Measurements from ENCODE around the gene PNPLA2. TPM values are rescaled to one million over a fixed set of nuclear protein-coding genes. Genes with fewer than 3 reads are reported as not detected.

Gene PNPLA2
- total RNA-seq, 1 experiment from 2014 or later = 93.6 TPM

- BruUV-seq (replicated peaks) = no TSS peak
- Mint-ChIP-seq H3K36me3 (ENCODE audit: insufficient read depth, unreplicated experiment) (peaks cover 32% of the 10 kb centered on the region), H3K27me3 (ENCODE audit: insufficient read depth, unreplicated experiment) (no peaks in the 10 kb centered on the region), H3K4me1 (ENCODE audit: low read depth, unreplicated experiment) (no peaks in the 10 kb centered on the region), H3K27ac (ENCODE audit: unreplicated experiment) (no peak overlapping the region), H3K4me3 (ENCODE audit: unreplicated experiment) (peak overlapping the region; percentile 80), H3K9me3 (ENCODE audit: unreplicated experiment) (no peaks in the 10 kb centered on the region)
- H3K4me3 ChIP-seq (ENCODE audit: low read depth, low read length) = peak overlapping the region; percentile 89
- H3K36me3 ChIP-seq (ENCODE audit: control insufficient read depth, insufficient read depth, low read length) = peaks cover 3% of the 10 kb centered on the region
- CTCF ChIA-PET = interaction anchor here (0.5 to 0.9 kb wide), 2 partner anchors 8 to 68 kb away, joined by 4 to 5 read pairs; no protein-coding TSS in a partner anchor
- peak in 1 of 2 experiments; percentile 18 for DNase-seq
- H3K9me3 ChIP-seq = no peaks in the 10 kb centered on the region
- no peak for TF ChIP-seq CTCF (IDR thresholded peaks at IDR 0.05; ENCODE audit: insufficient read depth in 1 of 2, low read depth in 1 of 2, low read length in 1 of 2, severe bottlenecking in 1 of 2, unreplicated experiment in 1 of 2)
- H3K27me3 ChIP-seq (replicated peaks; ENCODE audit: control insufficient read depth, insufficient read depth, low read length) = no peaks in the 10 kb centered on the region
- POLR2A ChIA-PET = interaction anchor here (0.8 to 1.1 kb wide), 3 partner anchors 22 to 33 kb away, joined by 3 to 14 read pairs (median 4); partner anchors contain the start of genes RPLP2 and TALDO1
- intact Hi-C loops (cut with micrococcal nuclease; ENCODE audit: unreplicated experiment) = no loop called here
- H3K4me1 ChIP-seq = peaks cover 13% of the 10 kb centered on the region
Observed at GRCh38 chr11:776263-776560, 42.5 kb upstream of the PNPLA2 start.

- CTCF ChIA-PET = interaction anchor here (0.5 to 0.9 kb wide), 5 partner anchors 9 to 81 kb away, joined by 3 to 5 read pairs (median 4); partner anchors contain the start of gene TMEM80
- TF ChIP-seq CTCF (IDR thresholded peaks at IDR 0.05; ENCODE audit: insufficient read depth in 1 of 2, low read depth in 1 of 2, low read length in 1 of 2, severe bottlenecking in 1 of 2, unreplicated experiment in 1 of 2) = peak in 1 of 2 experiments; percentile 39
- no peak for DNase-seq
- Histone ChIP-seq H3K27me3 (replicated peaks; ENCODE audit: control insufficient read depth, insufficient read depth, low read length) (no peaks in the 10 kb centered on the region), H3K36me3 (ENCODE audit: control insufficient read depth, insufficient read depth, low read length) (peaks cover 3% of the 10 kb centered on the region), H3K4me1 (peaks cover 13% of the 10 kb centered on the region), H3K4me3 (ENCODE audit: low read depth, low read length) (peak overlapping the region; percentile 89), H3K9me3 (no peaks in the 10 kb centered on the region)
- Mint-ChIP-seq H3K9me3 (ENCODE audit: unreplicated experiment) (no peaks in the 10 kb centered on the region), H3K36me3 (ENCODE audit: insufficient read depth, unreplicated experiment) (peaks cover 27% of the 10 kb centered on the region), H3K4me1 (ENCODE audit: low read depth, unreplicated experiment) (no peaks in the 10 kb centered on the region), H3K27ac (ENCODE audit: unreplicated experiment) (no peak overlapping the region), H3K4me3 (ENCODE audit: unreplicated experiment) (peak overlapping the region; percentile 80), H3K27me3 (ENCODE audit: insufficient read depth, unreplicated experiment) (no peaks in the 10 kb centered on the region)
- BruUV-seq (replicated peaks) = TSS peak; percentile 43
- POLR2A ChIA-PET = interaction anchor here (0.5 to 1.1 kb wide), 8 partner anchors 22 to 201 kb away, joined by 3 to 14 read pairs (median 6); partner anchors contain the start of genes DEAF1, PHRF1, RPLP2 and TALDO1
- intact Hi-C loops (cut with micrococcal nuclease; ENCODE audit: unreplicated experiment) = no loop called here
Observed at GRCh38 chr11:776561-777287, 42.0 kb upstream of the PNPLA2 start.

GRCh38 chr11:777288-778255, 41.1 kb upstream of the PNPLA2 start, which contains the start of gene GATD1:
Gene GATD1 (minus strand): TSS chr11:777487. CDS start chr11:777462, 25 bp downstream.
- Mint-ChIP-seq H3K36me3 (ENCODE audit: insufficient read depth, unreplicated experiment) (peaks cover 27% of the 10 kb centered on the region), H3K9me3 (ENCODE audit: unreplicated experiment) (no peaks in the 10 kb centered on the region), H3K4me1 (ENCODE audit: low read depth, unreplicated experiment) (no peaks in the 10 kb centered on the region), H3K27me3 (ENCODE audit: insufficient read depth, unreplicated experiment) (no peaks in the 10 kb centered on the region), H3K4me3 (ENCODE audit: unreplicated experiment) (peak within 1 kb of the TSS; percentile 80), H3K27ac (ENCODE audit: unreplicated experiment) (peak within 1 kb of the TSS; percentile 42)
- DNase-seq = peak; percentile 91 to 98
- TF ChIP-seq CTCF (IDR thresholded peaks at IDR 0.05; ENCODE audit: insufficient read depth in 1 of 2, low read depth in 1 of 2, low read length in 1 of 2, severe bottlenecking in 1 of 2, unreplicated experiment in 1 of 2) = no peak
- peaks cover 1% of the 10 kb centered on the region for H3K36me3 ChIP-seq (ENCODE audit: control insufficient read depth, insufficient read depth, low read length)
- H3K4me1 ChIP-seq = peaks cover 13% of the 10 kb centered on the region
- H3K27me3 ChIP-seq (replicated peaks; ENCODE audit: control insufficient read depth, insufficient read depth, low read length) = no peaks in the 10 kb centered on the region
- ChIA-PET POLR2A (interaction anchor here (0.6 to 1.1 kb wide), 9 partner anchors 13 to 541 kb away, joined by 3 to 14 read pairs (median 6); partner anchors contain the start of genes DEAF1, PHRF1, PSMD13 and RPLP2), CTCF (interaction anchor here (0.6 to 0.8 kb wide), 5 partner anchors 9 to 501 kb away, joined by 3 to 5 read pairs (median 3); partner anchors contain the start of gene TMEM80)
- H3K4me3 ChIP-seq (ENCODE audit: low read depth, low read length) = peak within 1 kb of the TSS; percentile 89
- no TSS peak for BruUV-seq (replicated peaks)
- no peaks in the 10 kb centered on the region for H3K9me3 ChIP-seq
- intact Hi-C loops (cut with micrococcal nuclease; ENCODE audit: unreplicated experiment) = no loop called here
